SU-DHL-6 (cell line): Measurements from ENCODE around the gene ZNF513.

ENCODE experiments used
- H2AFZ ChIP-seq: fragments of 200-600 bp; sonication (generic); 2 replicates; pipeline ENCODE4 v1.6.1; 2014; ENCODE audit warnings: low read depth, mild to moderate bottlenecking, moderate library complexity, mixed read lengths, antibody characterized with exemption, low read length; ENCODE audit not compliant: severe bottlenecking
- H3F3A ChIP-seq: fragments of 200-600 bp; shearing (Covaris generic); 2 replicates; pipeline ENCODE4 v1.6.0; 2016; ENCODE audit warnings: antibody characterized with exemption, mild to moderate bottlenecking; ENCODE audit not compliant: insufficient read depth
- H3K27ac ChIP-seq: fragments of 200-600 bp; sonication (generic); 2 replicates; pipeline ENCODE4 v1.5.1; 2016; ENCODE audit warnings: low read depth, mild to moderate bottlenecking, low read length, moderate library complexity, mixed read lengths
- H3K27me3 ChIP-seq: fragments of 200-600 bp; sonication (generic), shearing (Covaris generic); 2 replicates; pipeline ENCODE4 v1.6.0; 2014; ENCODE audit warnings: mild to moderate bottlenecking, low read length
- H3K36me3 ChIP-seq: fragments of 200-600 bp; sonication (generic); 2 replicates; pipeline ENCODE4 v1.6.1; 2014; ENCODE audit warnings: mild to moderate bottlenecking, low read length, mixed read lengths
- H3K4me2 ChIP-seq: fragments of 300-600, 200-600 bp; shearing (Covaris generic), sonication (generic); 2 replicates; pipeline ENCODE4 v1.6.0; 2014; ENCODE audit warnings: low read length, low read depth, mild to moderate bottlenecking; ENCODE audit not compliant: poor library complexity, severe bottlenecking
- H3K4me3 ChIP-seq: fragments of 200-600 bp; sonication (generic); 2 replicates; pipeline ENCODE4 v1.5.1; 2014; ENCODE audit warnings: antibody characterized with exemption, low read length, mild to moderate bottlenecking, mixed read lengths; ENCODE audit not compliant: insufficient read depth, poor library complexity, severe bottlenecking
- H3K79me2 ChIP-seq: fragments of 200-600 bp; sonication (generic); 2 replicates; pipeline ENCODE4 v1.6.1; 2014; ENCODE audit warnings: mild to moderate bottlenecking, low read length, moderate library complexity; ENCODE audit not compliant: insufficient read depth
- H3K9ac ChIP-seq: fragments of 200-600 bp; sonication (generic); 2 replicates; pipeline ENCODE4 v1.7.0; 2014; ENCODE audit warnings: mild to moderate bottlenecking, low read length
- H3K9me2 ChIP-seq: fragments of 200-600 bp; sonication (generic); replicated peaks from 2 replicates; pipeline ENCODE4 v1.6.1; 2014; ENCODE audit warnings: low read length; ENCODE audit not compliant: insufficient read depth
- H3K9me3 ChIP-seq: fragments of 200-600 bp; sonication (generic); 2 replicates; pipeline ENCODE4 v1.6.1; 2014; ENCODE audit warnings: low read length, mixed read lengths; ENCODE audit not compliant: insufficient read depth
- H4K20me1 ChIP-seq: fragments of 200-600 bp; sonication (generic); 2 replicates; pipeline ENCODE4 v1.6.1; 2014; ENCODE audit warnings: low read depth, mild to moderate bottlenecking, antibody characterized with exemption, low read length, moderate library complexity, mixed read lengths
- EZH2phosphoT487 ChIP-seq: fragments of 200-600 bp; sonication (generic), shearing (Covaris generic); conservative IDR thresholded peaks from 2 replicates; pipeline ENCODE4 v1.6.1; 2018; ENCODE audit warnings: mild to moderate bottlenecking, antibody characterized with exemption, low read length, moderate library complexity, mixed read lengths
- TF ChIP-seq, protein P1 (sequence below): fragments of 200-600 bp; sonication (generic); IDR thresholded peaks from one replicate; pipeline ENCODE4 v1.5.1; 2017; ENCODE audit warnings: antibody characterized with exemption, mild to moderate bottlenecking, low read length, moderate library complexity; ENCODE audit not compliant: insufficient read depth, poor library complexity, severe bottlenecking

The ZNF513 gene

DNA sequence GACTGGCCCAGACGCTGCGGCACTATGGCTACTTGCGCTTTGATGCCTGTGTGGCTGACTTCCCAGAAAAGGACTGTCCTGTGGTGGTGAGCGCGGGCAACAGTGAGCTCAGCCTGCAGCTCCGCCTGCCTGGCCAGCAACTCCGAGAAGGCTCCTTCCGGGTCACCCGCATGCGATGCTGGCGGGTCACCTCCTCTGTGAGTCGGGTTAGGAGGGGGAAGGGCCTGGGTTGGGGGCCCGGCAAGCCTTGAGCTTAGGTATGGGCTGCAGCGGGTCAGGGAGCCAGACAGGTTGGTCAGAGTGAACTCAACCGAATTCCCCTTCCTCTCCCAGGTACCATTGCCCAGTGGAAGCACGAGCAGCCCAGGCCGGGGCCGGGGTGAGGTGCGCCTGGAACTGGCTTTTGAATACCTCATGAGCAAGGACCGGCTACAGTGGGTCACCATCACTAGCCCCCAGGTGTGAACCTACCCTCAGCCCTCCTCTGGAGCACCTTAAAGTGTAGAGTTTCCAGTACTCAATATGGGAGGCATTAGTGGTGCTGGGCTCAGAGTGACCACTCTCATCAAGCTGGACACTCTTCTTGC, 4.9 kb downstream of the ZNF513 start:
- no peaks in the 10 kb centered on the region for H3K9me3 ChIP-seq
- no peaks in the 10 kb centered on the region; the same call in 1 of the 2 replicates for H3K36me3 ChIP-seq
- peaks cover 27% of the 10 kb centered on the region; the same call in 1 of the 2 replicates for H3K79me2 ChIP-seq
- H3K4me2 ChIP-seq = no peak overlapping the region
- H3K4me3 ChIP-seq = no peak overlapping the region
- no peak overlapping the region for H3K9ac ChIP-seq
- TF ChIP-seq, protein P1, sequence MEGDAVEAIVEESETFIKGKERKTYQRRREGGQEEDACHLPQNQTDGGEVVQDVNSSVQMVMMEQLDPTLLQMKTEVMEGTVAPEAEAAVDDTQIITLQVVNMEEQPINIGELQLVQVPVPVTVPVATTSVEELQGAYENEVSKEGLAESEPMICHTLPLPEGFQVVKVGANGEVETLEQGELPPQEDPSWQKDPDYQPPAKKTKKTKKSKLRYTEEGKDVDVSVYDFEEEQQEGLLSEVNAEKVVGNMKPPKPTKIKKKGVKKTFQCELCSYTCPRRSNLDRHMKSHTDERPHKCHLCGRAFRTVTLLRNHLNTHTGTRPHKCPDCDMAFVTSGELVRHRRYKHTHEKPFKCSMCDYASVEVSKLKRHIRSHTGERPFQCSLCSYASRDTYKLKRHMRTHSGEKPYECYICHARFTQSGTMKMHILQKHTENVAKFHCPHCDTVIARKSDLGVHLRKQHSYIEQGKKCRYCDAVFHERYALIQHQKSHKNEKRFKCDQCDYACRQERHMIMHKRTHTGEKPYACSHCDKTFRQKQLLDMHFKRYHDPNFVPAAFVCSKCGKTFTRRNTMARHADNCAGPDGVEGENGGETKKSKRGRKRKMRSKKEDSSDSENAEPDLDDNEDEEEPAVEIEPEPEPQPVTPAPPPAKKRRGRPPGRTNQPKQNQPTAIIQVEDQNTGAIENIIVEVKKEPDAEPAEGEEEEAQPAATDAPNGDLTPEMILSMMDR = no peak
- H3K27me3 ChIP-seq = no peaks in the 10 kb centered on the region
- H3K27ac ChIP-seq = no peak overlapping the region
- H3K9me2 ChIP-seq = no peaks in the 10 kb centered on the region
- H2AFZ ChIP-seq = no peak overlapping the region
- peaks cover 18% of the 10 kb centered on the region for H3F3A ChIP-seq
- no peaks in the 10 kb centered on the region for H4K20me1 ChIP-seq

DNA sequence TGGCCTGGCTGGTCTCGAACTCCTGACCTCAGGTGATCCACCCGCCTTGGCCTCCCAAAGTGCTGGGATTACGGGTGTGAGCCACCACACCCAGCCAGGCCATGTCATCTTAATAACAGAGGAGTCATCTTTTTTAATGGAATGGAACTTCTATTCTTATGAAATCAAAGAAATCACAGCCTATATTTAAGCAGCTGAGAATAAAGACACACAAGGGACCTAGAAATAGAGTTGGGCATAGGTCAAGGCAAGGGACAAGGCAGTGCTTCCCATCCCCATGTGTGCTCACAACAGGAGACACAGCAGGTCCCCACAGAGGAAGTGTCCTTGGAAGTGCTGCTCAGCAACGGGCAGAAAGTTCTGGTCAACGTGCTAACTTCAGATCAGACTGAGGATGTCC, 7.0 kb downstream of the ZNF513 start:
- Histone ChIP-seq H2AFZ (no peak overlapping the region), H3K79me2 (peaks cover 27% of the 10 kb centered on the region; the same call in 1 of the 2 replicates), H3K36me3 (no peaks in the 10 kb centered on the region; the same call in 1 of the 2 replicates), H3K27me3 (no peaks in the 10 kb centered on the region), H3K9me3 (no peaks in the 10 kb centered on the region), H3K9ac (no peak overlapping the region), H3F3A (peaks cover 6% of the 10 kb centered on the region; the same call in 1 of the 2 replicates), H3K9me2 (no peaks in the 10 kb centered on the region), H3K4me3 (no peak overlapping the region), H3K27ac (no peak overlapping the region), H3K4me2 (no peak overlapping the region), H4K20me1 (no peaks in the 10 kb centered on the region)
- TF ChIP-seq, protein P1 = no peak
- TF ChIP-seq EZH2phosphoT487 = no peak

DNA sequence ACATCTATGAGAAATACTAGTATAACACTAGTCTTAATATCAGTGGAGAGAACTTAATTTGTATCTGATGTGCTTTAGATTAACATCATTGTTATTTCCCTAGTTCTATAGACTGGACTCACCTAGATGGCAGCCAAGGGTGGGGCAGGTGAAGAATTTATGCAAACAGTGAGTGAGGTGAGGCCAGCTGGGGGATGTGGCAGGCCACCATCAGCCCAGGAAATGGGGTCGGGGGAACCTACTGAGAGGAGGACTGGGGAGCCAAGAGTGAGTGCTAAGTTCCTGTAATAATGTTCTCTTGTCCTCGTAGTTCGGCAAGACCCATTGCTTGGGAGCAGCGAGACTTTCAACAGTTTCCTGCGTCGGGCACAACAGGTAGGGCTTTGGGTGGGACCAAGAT, 7.6 kb downstream of the ZNF513 start:
- H3K36me3 ChIP-seq = no peaks in the 10 kb centered on the region; the same call in 1 of the 2 replicates
- H2AFZ ChIP-seq = no peak overlapping the region
- no peak overlapping the region for H3K27ac ChIP-seq
- peaks cover 12% of the 10 kb centered on the region; the same call in 1 of the 2 replicates for H3F3A ChIP-seq
- H3K9ac ChIP-seq = no peak overlapping the region
- no peak overlapping the region for H3K4me2 ChIP-seq
- H3K9me2 ChIP-seq = no peaks in the 10 kb centered on the region
- H3K9me3 ChIP-seq = no peaks in the 10 kb centered on the region
- H4K20me1 ChIP-seq = no peaks in the 10 kb centered on the region
- TF ChIP-seq EZH2phosphoT487 = no peak
- TF ChIP-seq, protein P1 = no peak
- no peak overlapping the region for H3K4me3 ChIP-seq
- H3K27me3 ChIP-seq = no peaks in the 10 kb centered on the region
- peaks cover 27% of the 10 kb centered on the region; the same call in 1 of the 2 replicates for H3K79me2 ChIP-seq
